ENCODE measurements around the gene RERGL. TPM values are rescaled to one million over a fixed set of nuclear protein-coding genes. Genes with fewer than 3 reads are reported as not detected.

The RERGL gene
- total RNA-seq, 1 experiment from 2014 or later: not detected

- no peaks in the 10 kb centered on the region for H3K9me3 Mint-ChIP-seq
- no peak overlapping the region for H3K4me3 Mint-ChIP-seq
- POLR2A ChIA-PET: no interaction called here
- DNase-seq (ENCODE audit: low spot score) (no peak), ATAC-seq (no peak)
- H3K27ac Mint-ChIP-seq: no peak overlapping the region
- peaks cover 11% of the 10 kb centered on the region for H3K4me1 Mint-ChIP-seq
- peaks cover 71% of the 10 kb centered on the region for H3K27me3 Mint-ChIP-seq (ENCODE audit: low read depth)
- no peaks in the 10 kb centered on the region for H3K36me3 Mint-ChIP-seq
- no peak for TF ChIP-seq CTCF (IDR thresholded peaks at IDR 0.05)
- TF ChIP-seq ZBTB43 (CRISPR knock-in tag; IDR thresholded peaks at IDR 0.05): no peak
- no peak for TF ChIP-seq SMAD3 (CRISPR knock-in tag; IDR thresholded peaks at IDR 0.05; ENCODE audit: borderline replicate concordance)
- TF ChIP-seq MYBL2 (CRISPR knock-in tag; IDR thresholded peaks at IDR 0.05): no peak
- TF ChIP-seq ERG (CRISPR knock-in tag; IDR thresholded peaks at IDR 0.05): no peak
- no peak for TF ChIP-seq GABPB1 (CRISPR knock-in tag; IDR thresholded peaks at IDR 0.05)
- CTCF ChIA-PET: no interaction called here
Observed at GRCh38 chr12:18074001-18074400, 16.0 kb downstream of the RERGL start.

- DNase-seq (ENCODE audit: low spot score): no peak
- CTCF ChIA-PET: no interaction called here
- POLR2A ChIA-PET: no interaction called here
- peaks cover 24% of the 10 kb centered on the region for H3K4me1 Mint-ChIP-seq
- H3K27ac Mint-ChIP-seq: no peak overlapping the region
- no peak for ATAC-seq
- H3K36me3 Mint-ChIP-seq: no peaks in the 10 kb centered on the region
- H3K9me3 Mint-ChIP-seq: no peaks in the 10 kb centered on the region
- no peak overlapping the region for H3K4me3 Mint-ChIP-seq
- H3K27me3 Mint-ChIP-seq (ENCODE audit: low read depth): peaks cover 81% of the 10 kb centered on the region
- TF ChIP-seq ZBTB21 (CRISPR knock-in tag; IDR thresholded peaks at IDR 0.05; ENCODE audit: borderline replicate concordance) (no peak), ESRRA (CRISPR knock-in tag; IDR thresholded peaks at IDR 0.05; ENCODE audit: borderline replicate concordance) (no peak), SP1 (CRISPR knock-in tag; conservative IDR thresholded peaks at IDR 0.05) (no peak), NFATC4 (CRISPR knock-in tag; IDR thresholded peaks at IDR 0.05) (no peak), JAZF1 (CRISPR knock-in tag; IDR thresholded peaks at IDR 0.05) (no peak), E2F5 (CRISPR knock-in tag; IDR thresholded peaks at IDR 0.05) (no peak), ZNF263 (CRISPR knock-in tag; IDR thresholded peaks at IDR 0.05; ENCODE audit: low read depth) (no peak), FOXK1 (CRISPR knock-in tag; IDR thresholded peaks at IDR 0.05) (no peak), ZNF317 (CRISPR knock-in tag; IDR thresholded peaks at IDR 0.05; ENCODE audit: borderline replicate concordance, low read depth) (no peak), ZNF121 (CRISPR knock-in tag; IDR thresholded peaks at IDR 0.05) (no peak), PRRX2 (CRISPR knock-in tag; IDR thresholded peaks at IDR 0.05) (no peak), ZNF138 (CRISPR knock-in tag; conservative IDR thresholded peaks at IDR 0.05) (no peak), PREB (CRISPR knock-in tag; IDR thresholded peaks at IDR 0.05; ENCODE audit: borderline replicate concordance) (no peak), ZNF281 (CRISPR knock-in tag; IDR thresholded peaks at IDR 0.05) (no peak), ARID4B (CRISPR knock-in tag; IDR thresholded peaks at IDR 0.05; ENCODE audit: borderline replicate concordance) (no peak), CREM (CRISPR knock-in tag; IDR thresholded peaks at IDR 0.05) (no peak)
Observed at GRCh38 chr12:18072723-18073122, 17.3 kb downstream of the RERGL start.

Measured in WTC11 (cell line).